IMR-90 (cell line): ENCODE data around the gene TP63.
A peak's percentile ranks its signal among the peaks of the same experiment; 100 is the strongest.

Source experiments
- BHLHE40 ChIP-seq: fragments of 150-350 bp; IDR thresholded peaks from 2 replicates; pipeline ENCODE4 v1.6.1; 2016; ENCODE audit warnings: mild to moderate bottlenecking, low read depth, low read length
- CEBPB ChIP-seq: IDR thresholded peaks from 2 replicates; pipeline ENCODE4 v1.6.1; 2012; ENCODE audit warnings: low read depth, low read length, improper control_type of control experiment
- FOS ChIP-seq: fragments of 150-350 bp; IDR thresholded peaks from 2 replicates; pipeline ENCODE4 v1.6.1; 2016; ENCODE audit warnings: low read depth, low read length
- MAFK ChIP-seq: IDR thresholded peaks from 2 replicates; pipeline ENCODE4 v1.6.1; 2012; ENCODE audit warnings: low read depth, low read length, improper control_type of control experiment
- MAZ ChIP-seq: IDR thresholded peaks from 2 replicates; pipeline ENCODE4 v1.6.1; 2012; ENCODE audit warnings: low read depth, mild to moderate bottlenecking, low read length, improper control_type of control experiment, moderate library complexity, borderline replicate concordance
- POLR2A ChIP-seq: IDR thresholded peaks from 2 replicates; pipeline ENCODE4 v1.6.1; 2012; ENCODE audit warnings: mild to moderate bottlenecking, low read depth, low read length
- RAD21 ChIP-seq: IDR thresholded peaks from 2 replicates; pipeline ENCODE4 v1.6.1; 2012; ENCODE audit warnings: low read length, improper control_type of control experiment
- RCOR1 ChIP-seq: IDR thresholded peaks from 2 replicates; pipeline ENCODE4 v1.6.1; 2012; ENCODE audit warnings: mild to moderate bottlenecking, low read length, improper control_type of control experiment; ENCODE audit not compliant: insufficient replicate concordance
- USF2 ChIP-seq: fragments of 150-350 bp; IDR thresholded peaks from 2 replicates; pipeline ENCODE4 v1.6.1; 2017; ENCODE audit warnings: mild to moderate bottlenecking, antibody characterized with exemption, low read length, low read depth
- TF ChIP-seq, protein P1 (sequence below): conservative IDR thresholded peaks from 2 replicates; pipeline ENCODE4 v1.5.1; 2012; ENCODE audit warnings: mild to moderate bottlenecking, low read depth, low read length, improper control_type of control experiment
- TF ChIP-seq, protein P2 (sequence below): fragments of 150-350 bp; IDR thresholded peaks from 2 replicates; pipeline ENCODE4 v1.6.1; 2016; ENCODE audit warnings: low read depth, mild to moderate bottlenecking, low read length, moderate library complexity, borderline replicate concordance

- TF ChIP-seq, protein P1, sequence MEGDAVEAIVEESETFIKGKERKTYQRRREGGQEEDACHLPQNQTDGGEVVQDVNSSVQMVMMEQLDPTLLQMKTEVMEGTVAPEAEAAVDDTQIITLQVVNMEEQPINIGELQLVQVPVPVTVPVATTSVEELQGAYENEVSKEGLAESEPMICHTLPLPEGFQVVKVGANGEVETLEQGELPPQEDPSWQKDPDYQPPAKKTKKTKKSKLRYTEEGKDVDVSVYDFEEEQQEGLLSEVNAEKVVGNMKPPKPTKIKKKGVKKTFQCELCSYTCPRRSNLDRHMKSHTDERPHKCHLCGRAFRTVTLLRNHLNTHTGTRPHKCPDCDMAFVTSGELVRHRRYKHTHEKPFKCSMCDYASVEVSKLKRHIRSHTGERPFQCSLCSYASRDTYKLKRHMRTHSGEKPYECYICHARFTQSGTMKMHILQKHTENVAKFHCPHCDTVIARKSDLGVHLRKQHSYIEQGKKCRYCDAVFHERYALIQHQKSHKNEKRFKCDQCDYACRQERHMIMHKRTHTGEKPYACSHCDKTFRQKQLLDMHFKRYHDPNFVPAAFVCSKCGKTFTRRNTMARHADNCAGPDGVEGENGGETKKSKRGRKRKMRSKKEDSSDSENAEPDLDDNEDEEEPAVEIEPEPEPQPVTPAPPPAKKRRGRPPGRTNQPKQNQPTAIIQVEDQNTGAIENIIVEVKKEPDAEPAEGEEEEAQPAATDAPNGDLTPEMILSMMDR: no peak
- TF ChIP-seq, protein P2, sequence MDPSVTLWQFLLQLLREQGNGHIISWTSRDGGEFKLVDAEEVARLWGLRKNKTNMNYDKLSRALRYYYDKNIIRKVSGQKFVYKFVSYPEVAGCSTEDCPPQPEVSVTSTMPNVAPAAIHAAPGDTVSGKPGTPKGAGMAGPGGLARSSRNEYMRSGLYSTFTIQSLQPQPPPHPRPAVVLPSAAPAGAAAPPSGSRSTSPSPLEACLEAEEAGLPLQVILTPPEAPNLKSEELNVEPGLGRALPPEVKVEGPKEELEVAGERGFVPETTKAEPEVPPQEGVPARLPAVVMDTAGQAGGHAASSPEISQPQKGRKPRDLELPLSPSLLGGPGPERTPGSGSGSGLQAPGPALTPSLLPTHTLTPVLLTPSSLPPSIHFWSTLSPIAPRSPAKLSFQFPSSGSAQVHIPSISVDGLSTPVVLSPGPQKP: no peak
- TF ChIP-seq USF2 (no peak), POLR2A (no peak), MAFK (no peak), MAZ (no peak), BHLHE40 (no peak), RAD21 (no peak), CEBPB (no peak), RCOR1 (no peak), FOS (peak; percentile 59)
These were observed 310.5 kb downstream of the TP63 start for GRCh38 chr3:189941679-189942078.
